Ovary (tissue), 9 donors: ENCODE measurements around the gene ANKZF1. TPM values are rescaled to one million over a fixed set of nuclear protein-coding genes. Genes with fewer than 3 reads are reported as not detected.

ENCODE experiments used
- DNase-seq, 5 donors: peaks; one replicate each; pipeline ENCODE4 v3.0.0-alpha.2; 2019 to 2020
- H3K27ac ChIP-seq, 2 donors: fragments of 200-600 bp; one replicate each; pipeline versions ENCODE4 v1.5.1 to v1.8.0; 2019 to 2022
- H3K27me3 ChIP-seq: fragments of 200-600 bp; one replicate; pipeline ENCODE4 v1.8.0; 2022
- H3K36me3 ChIP-seq: fragments of 200-600 bp; sonication (generic); one replicate; pipeline ENCODE4 v1.5.1; 2019
- H3K4me1 ChIP-seq: one replicate; pipeline ENCODE4 v1.8.1; 2013; ENCODE audit warnings: mild to moderate bottlenecking, moderate library complexity; ENCODE audit not compliant: insufficient read depth
- H3K4me3 ChIP-seq: fragments of 200-600 bp; sonication (generic); one replicate; pipeline ENCODE4 v1.5.1; 2017
- H3K9me3 ChIP-seq, 2 donors: fragments of 200-600 bp in 1 of 2; sonication (generic) in 1 of 2; one replicate each; pipeline versions ENCODE4 v1.5.1 to v1.8.1; 2013 to 2019; ENCODE audit warnings: mild to moderate bottlenecking in 1 of 2, moderate library complexity in 1 of 2
- EP300 ChIP-seq: sonication (generic); formaldehyde crosslinking; IDR thresholded peaks from one replicate; pipeline ENCODE4 v1.6.1; 2017; ENCODE audit warnings: antibody characterized with exemption
- POLR2A ChIP-seq: fragments of 450-650 bp; IDR thresholded peaks from one replicate; pipeline ENCODE4 v1.6.1; 2017; ENCODE audit warnings: antibody characterized with exemption, mild to moderate bottlenecking, moderate library complexity
- WGBS, 3 donors: extraction: QIAGEN DNeasy Blood & Tissue Kit in 1 of 3; methylation state at CpG; one replicate each; pipeline versions ENCODE4 v1.1.5 to v1.1.7; 2013 to 2017; 5-methylcytosine and 5-hydroxymethylcytosine counted together
- intact Hi-C, 4 donors: fragments of 100-400 bp; cut with DNase I; formaldehyde crosslinking; loops; one replicate each; pipeline versions ENCODE4 v1.11.0 to v1.15.1; 2022 to 2023
- polyA plus RNA-seq, 2 donors: library from polyadenylated mRNA; stranded (reverse); fragments of 200-250 nt in 1 of 2; fragments of 350-450 nt in 1 of 2; fragmentation: Illumina TruSeq in 1 of 2; extraction: RNeasy Lipid Tissue Mini Kit (QIAGEN cat#74804) in 1 of 2; gene quantifications; one replicate each; pipeline ENCODE4 v1.2.3, GENCODE V29; 2013 to 2014
- total RNA-seq, 7 donors: library from RNA; depleted of rRNA in 2 of 7; stranded (reverse); fragments of >200 nt in 2 of 7; fragmentation: NEBNext Ultra II Directional in 3 of 7; extraction: Animal tissue kit (Norgen Biotek cat#: 25700) in 3 of 7; gene quantifications; one replicate each; pipeline versions ENCODE4 v1.1.0 to v1.2.4, GENCODE V29; 2016 to 2023
- TF ChIP-seq, protein P1 (sequence below), 3 donors: fragments of 450-650 bp in 2 of 3; fragments of 200-600 bp in 1 of 3; IDR thresholded peaks; one replicate each; pipeline versions ENCODE4 v1.5.1 to v1.8.0; 2016 to 2022; ENCODE audit warnings: antibody characterized with exemption in 3 of 3, mild to moderate bottlenecking in 1 of 3
- donor health status: DM: no; HTN: no; CAD: no; lungs with moderate emphysema.
- donor health status: DM: no; HTN: no; CAD: no.
- donor health status: Bipolar disorder and iron deficiency.
- donor health status: DM: yes; HTN: yes; CAD: no.
- donor health status: DM: no; HTN: no; CAD: no.
- donor health status: DM: yes; HTN: yes; CAD: no.

ANKZF1 gene
- total and polyA plus RNA-seq, 9 donors, result 33.1 to 60.2 (median 39.0) TPM

GRCh38 chr2:219218732-219219701, 10.6 kb upstream of the ANKZF1 start, which contains the start of gene ABCB6:
Gene ABCB6 (minus strand): TSS chr2:219218958. CDS start chr2:219218673, 285 bp downstream.
- H3K4me1 ChIP-seq, result peaks cover 2% of the 10 kb centered on the region
- H3K4me3 ChIP-seq, result peak within 1 kb of the TSS; percentile 53
- intact Hi-C loops, result loop anchor here in 2 of 4 donors (5.0 kb wide), 2 partner anchors 37 to 42 kb away; partner anchors contain the start of genes CNPPD1 (in 1 of the 2) and RETREG2 (in 1 of the 2)
- 2 to 3% (median 3%) methylated on average over 67 to 71 of the region's 71 CpGs for WGBS, 3 donors
- no peaks in the 10 kb centered on the region for H3K27me3 ChIP-seq
- peak; percentile 53 for TF ChIP-seq POLR2A
- TF ChIP-seq, protein P1, sequence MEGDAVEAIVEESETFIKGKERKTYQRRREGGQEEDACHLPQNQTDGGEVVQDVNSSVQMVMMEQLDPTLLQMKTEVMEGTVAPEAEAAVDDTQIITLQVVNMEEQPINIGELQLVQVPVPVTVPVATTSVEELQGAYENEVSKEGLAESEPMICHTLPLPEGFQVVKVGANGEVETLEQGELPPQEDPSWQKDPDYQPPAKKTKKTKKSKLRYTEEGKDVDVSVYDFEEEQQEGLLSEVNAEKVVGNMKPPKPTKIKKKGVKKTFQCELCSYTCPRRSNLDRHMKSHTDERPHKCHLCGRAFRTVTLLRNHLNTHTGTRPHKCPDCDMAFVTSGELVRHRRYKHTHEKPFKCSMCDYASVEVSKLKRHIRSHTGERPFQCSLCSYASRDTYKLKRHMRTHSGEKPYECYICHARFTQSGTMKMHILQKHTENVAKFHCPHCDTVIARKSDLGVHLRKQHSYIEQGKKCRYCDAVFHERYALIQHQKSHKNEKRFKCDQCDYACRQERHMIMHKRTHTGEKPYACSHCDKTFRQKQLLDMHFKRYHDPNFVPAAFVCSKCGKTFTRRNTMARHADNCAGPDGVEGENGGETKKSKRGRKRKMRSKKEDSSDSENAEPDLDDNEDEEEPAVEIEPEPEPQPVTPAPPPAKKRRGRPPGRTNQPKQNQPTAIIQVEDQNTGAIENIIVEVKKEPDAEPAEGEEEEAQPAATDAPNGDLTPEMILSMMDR (IDR thresholded peaks at IDR 0.05), result no peak
- peak within 1 kb of the TSS; percentile 54 to 88 for H3K27ac ChIP-seq
- no peaks in the 10 kb centered on the region for H3K36me3 ChIP-seq
- H3K9me3 ChIP-seq, result no peaks in the 10 kb centered on the region
- peak; percentile 99 to 100 (median 99) for DNase-seq

DNA sequence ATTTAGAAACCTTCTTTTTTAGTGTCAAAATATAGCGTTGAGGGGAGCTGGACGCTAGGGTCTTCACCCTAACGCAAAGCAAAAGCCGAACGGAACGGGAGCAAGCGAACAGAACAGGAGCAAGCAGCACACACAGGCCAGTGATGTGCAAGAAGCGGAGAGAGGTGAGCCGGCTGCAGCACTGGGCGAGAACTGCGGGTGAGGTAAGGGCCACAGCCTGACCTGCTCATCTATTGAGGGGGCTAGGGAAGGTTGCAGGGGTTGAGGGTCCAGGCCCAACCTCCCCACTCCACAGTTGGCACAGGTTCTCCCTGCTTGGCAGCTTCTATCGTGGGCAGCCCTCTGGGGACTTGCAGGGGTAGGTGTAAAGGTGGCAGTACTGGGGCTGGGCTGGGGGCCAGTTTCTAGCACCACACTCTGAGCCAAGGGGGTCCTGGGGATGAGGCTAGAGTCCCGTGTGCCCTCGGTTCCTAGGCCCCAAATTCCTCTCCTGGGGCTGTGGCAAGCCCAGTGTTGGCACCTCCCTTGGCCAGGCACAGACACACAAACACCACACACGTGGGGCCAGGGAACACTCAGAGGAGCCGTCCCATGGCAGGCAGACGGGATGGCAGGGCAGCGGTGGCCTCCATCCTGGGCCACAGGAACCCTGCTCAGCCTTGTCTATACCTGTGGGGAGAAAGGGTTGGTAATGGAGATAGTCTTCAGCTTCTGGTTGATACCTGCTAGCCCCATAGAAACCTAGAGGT, 9.6 kb upstream of the ANKZF1 start:
- WGBS, 3 donors, result 80 to 88% (median 86%) methylated on average over 18 of the region's 18 CpGs
- peak overlapping the region in 1 of 2 donors; percentile 88 for H3K27ac ChIP-seq
- H3K36me3 ChIP-seq, result no peaks in the 10 kb centered on the region
- TF ChIP-seq POLR2A, result no peak
- TF ChIP-seq, protein P1 (IDR thresholded peaks at IDR 0.05), result no peak
- no peak for TF ChIP-seq EP300
- no peak overlapping the region for H3K4me3 ChIP-seq
- no peaks in the 10 kb centered on the region for H3K27me3 ChIP-seq
- H3K4me1 ChIP-seq, result peaks cover 2% of the 10 kb centered on the region
- peak in 3 of 5 donors; percentile 45 to 50 (median 48) for DNase-seq
- intact Hi-C loops, result loop anchor here in 2 of 4 donors (5.0 kb wide), 2 partner anchors 38 to 43 kb away; partner anchors contain the start of genes CNPPD1 (in 1 of the 2) and RETREG2 (in 1 of the 2)
- no peaks in the 10 kb centered on the region for H3K9me3 ChIP-seq

- H3K27ac ChIP-seq, result no peak overlapping the region
- intact Hi-C loops, result no loop called here
- WGBS, 3 donors, result 85 to 90% (median 86%) methylated on average over 19 of the region's 19 CpGs
Measured at GRCh38 chr2:219220652-219221402, 8.8 kb upstream of the ANKZF1 start.

More at GRCh38 chr2:219220652-219221402, 8.8 kb upstream of the ANKZF1 start:
- TF ChIP-seq EP300 (no peak), POLR2A (no peak)
- TF ChIP-seq, protein P1 (IDR thresholded peaks at IDR 0.05), result no peak
- no peak overlapping the region for H3K4me3 ChIP-seq
- H3K36me3 ChIP-seq, result no peaks in the 10 kb centered on the region
- H3K27me3 ChIP-seq, result no peaks in the 10 kb centered on the region
- DNase-seq, result peak in 3 of 5 donors; percentile 42 to 58 (median 51)
- peaks cover 2% of the 10 kb centered on the region for H3K4me1 ChIP-seq
- no peaks in the 10 kb centered on the region for H3K9me3 ChIP-seq
